Cardiac muscle cell (in vitro differentiated cells and primary cell): ENCODE results near the gene BBX. TPM values are rescaled to one million over a fixed set of nuclear protein-coding genes. Genes with fewer than 3 reads are reported as not detected.

Source experiments
- DNase-seq, 2 donors: peaks; one replicate each; pipeline versions ENCODE4 v3.0.0 to v3.0.0-alpha.2; 2010 to 2017; ENCODE audit warnings: low read depth in 1 of 2, low spot score in 1 of 2
- H3K27ac ChIP-seq: fragments of 200-600 bp; sonication (generic); 2 replicates; pipeline ENCODE4 v1.5.1; 2016
- H3K27me3 ChIP-seq: fragments of 200-600 bp; sonication (generic); 2 replicates; pipeline ENCODE4 v1.6.0; 2016; ENCODE audit warnings: control low read depth
- H3K36me3 ChIP-seq: fragments of 200-600 bp; sonication (generic); 2 replicates; pipeline ENCODE4 v1.5.1; 2016; ENCODE audit warnings: control low read depth
- H3K4me1 ChIP-seq: fragments of 200-600 bp; sonication (generic); 2 replicates; pipeline ENCODE4 v1.8.1; 2017; ENCODE audit warnings: low read depth, mild to moderate bottlenecking, mixed run types
- H3K4me3 ChIP-seq: fragments of 200-600 bp; sonication (generic); 2 replicates; pipeline ENCODE4 v1.5.1; 2016; ENCODE audit warnings: mild to moderate bottlenecking
- H3K9me3 ChIP-seq: fragments of 200-600 bp; sonication (generic); 2 replicates; pipeline ENCODE4 v1.5.1; 2017; ENCODE audit warnings: low read depth, mild to moderate bottlenecking, control low read depth
- CTCF ChIP-seq: IDR thresholded peaks from 2 replicates; pipeline ENCODE4 v1.5.1; 2012; ENCODE audit warnings: low read depth, mild to moderate bottlenecking, low read length
- polyA plus RNA-seq: library from polyadenylated mRNA; unstranded; fragments of >200 nt; fragmentation: Nextera tagmentation; extraction: Ambion mirVana; gene quantifications from 2 replicates; pipeline ENCODE4 v1.2.1, GENCODE V29; 2016
- total RNA-seq: library from RNA; depleted of rRNA; stranded (reverse); fragments of >200 nt; gene quantifications from 2 replicates; pipeline ENCODE4 v1.2.3, GENCODE V29; 2016

The BBX gene
- total and polyA plus RNA-seq, 2 experiments from 2014 or later: 77.5 to 96.2 TPM

GRCh38 chr3:107705046-107705445 lies 182.3 kb downstream of the BBX start:
- no peak for TF ChIP-seq CTCF
- Histone ChIP-seq H3K27me3 (no peaks in the 10 kb centered on the region), H3K36me3 (no peaks in the 10 kb centered on the region), H3K9me3 (no peaks in the 10 kb centered on the region), H3K27ac (no peak overlapping the region), H3K4me1 (peaks cover 8% of the 10 kb centered on the region), H3K4me3 (no peak overlapping the region)
- DNase-seq: no peak

GRCh38 chr3:107710851-107711250 lies 188.1 kb downstream of the BBX start:
- no peaks in the 10 kb centered on the region for H3K27me3 ChIP-seq
- peak in 1 of 2 donors; percentile 34 for DNase-seq
- TF ChIP-seq CTCF: no peak
- H3K9me3 ChIP-seq: no peaks in the 10 kb centered on the region
- no peak overlapping the region for H3K27ac ChIP-seq
- H3K4me3 ChIP-seq: no peak overlapping the region
- H3K4me1 ChIP-seq: no peaks in the 10 kb centered on the region
- H3K36me3 ChIP-seq: peaks cover 9% of the 10 kb centered on the region

GRCh38 chr3:107716734-107717133 lies 194.0 kb downstream of the BBX start:
- Histone ChIP-seq H3K9me3 (no peaks in the 10 kb centered on the region), H3K4me3 (no peak overlapping the region), H3K4me1 (no peaks in the 10 kb centered on the region), H3K36me3 (peaks cover 15% of the 10 kb centered on the region), H3K27ac (no peak overlapping the region), H3K27me3 (no peaks in the 10 kb centered on the region)
- DNase-seq: no peak
- no peak for TF ChIP-seq CTCF

- Histone ChIP-seq H3K27ac (no peak overlapping the region), H3K36me3 (peaks cover 15% of the 10 kb centered on the region), H3K27me3 (no peaks in the 10 kb centered on the region), H3K4me1 (no peaks in the 10 kb centered on the region), H3K4me3 (no peak overlapping the region), H3K9me3 (no peaks in the 10 kb centered on the region)
- TF ChIP-seq CTCF: no peak
- no peak for DNase-seq
These were observed 195.8 kb downstream of the BBX start for GRCh38 chr3:107718547-107718946.

- Histone ChIP-seq H3K36me3 (peaks cover 16% of the 10 kb centered on the region), H3K4me3 (no peak overlapping the region), H3K9me3 (no peaks in the 10 kb centered on the region), H3K27ac (no peak overlapping the region), H3K4me1 (no peaks in the 10 kb centered on the region), H3K27me3 (no peaks in the 10 kb centered on the region)
- no peak for TF ChIP-seq CTCF
- no peak for DNase-seq
These were observed 204.3 kb downstream of the BBX start for GRCh38 chr3:107727102-107727501.

GRCh38 chr3:107729686-107730085 lies 206.9 kb downstream of the BBX start:
- no peaks in the 10 kb centered on the region for H3K9me3 ChIP-seq
- H3K27ac ChIP-seq: no peak overlapping the region
- no peaks in the 10 kb centered on the region for H3K27me3 ChIP-seq
- no peak overlapping the region for H3K4me3 ChIP-seq
- H3K4me1 ChIP-seq: no peaks in the 10 kb centered on the region
- DNase-seq: no peak
- TF ChIP-seq CTCF: no peak
- H3K36me3 ChIP-seq: peaks cover 16% of the 10 kb centered on the region
